Muscle layer of duodenum (tissue), 2 donors: Measurements from ENCODE around the gene PTPN11.

Source experiments
- H3K27ac ChIP-seq: one replicate; pipeline ENCODE4 v1.7.0; 2013; ENCODE audit warnings: mild to moderate bottlenecking, low read length
- H3K27me3 ChIP-seq: one replicate; pipeline ENCODE4 v1.7.0; 2013; ENCODE audit warnings: low read depth, mild to moderate bottlenecking, control low read depth, low read length
- H3K36me3 ChIP-seq, 2 donors: one replicate each; pipeline ENCODE4 v1.7.0; 2013; ENCODE audit warnings: low read length in 2 of 2, control low read depth in 1 of 2, mild to moderate bottlenecking in 1 of 2; ENCODE audit not compliant: insufficient read depth in 2 of 2, control insufficient read depth in 1 of 2
- H3K4me1 ChIP-seq, 2 donors: one replicate each; pipeline ENCODE4 v1.7.0; 2013; ENCODE audit warnings: low read length in 2 of 2, mild to moderate bottlenecking in 2 of 2, control low read depth in 1 of 2, moderate library complexity in 1 of 2; ENCODE audit not compliant: insufficient read depth in 2 of 2, control insufficient read depth in 1 of 2
- H3K4me3 ChIP-seq, 2 donors: one replicate each; pipeline ENCODE4 v1.7.0; 2013; ENCODE audit warnings: low read length in 2 of 2, low read depth in 1 of 2, mild to moderate bottlenecking in 1 of 2
- H3K9me3 ChIP-seq, 2 donors: one replicate each; pipeline ENCODE4 v1.7.0; 2013; ENCODE audit warnings: low read length in 2 of 2, control low read depth in 1 of 2, mild to moderate bottlenecking in 1 of 2; ENCODE audit not compliant: control insufficient read depth in 1 of 2
- donor health status: healthy.

The PTPN11 gene

DNA sequence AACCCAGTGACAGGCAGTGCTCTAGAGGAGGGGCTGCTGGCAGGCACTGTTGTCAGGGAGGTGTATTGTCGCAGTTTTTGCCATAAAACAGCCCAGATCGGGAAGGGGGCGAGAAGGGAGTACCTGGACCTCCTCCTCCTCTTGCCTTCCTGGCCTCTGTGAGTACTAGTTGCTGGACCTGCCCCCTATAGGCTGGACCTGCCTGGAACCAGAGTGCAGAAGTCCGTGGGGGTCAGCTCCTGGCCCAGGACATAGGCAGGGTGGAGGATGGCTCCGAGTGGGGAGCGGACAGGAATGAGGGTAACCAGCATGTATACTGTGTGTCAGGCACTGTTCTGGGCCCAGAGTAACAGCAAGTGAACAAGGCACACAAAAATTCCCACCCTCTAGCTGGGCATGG lies 116.3 kb downstream of the PTPN11 start:
- H3K4me1 ChIP-seq: no peaks in the 10 kb centered on the region

GRCh38 chr12:112535637-112536366 lies 117.1 kb downstream of the PTPN11 start:
- H3K36me3 ChIP-seq: no peaks in the 10 kb centered on the region
- peaks cover 5% of the 10 kb centered on the region for H3K27me3 ChIP-seq
- no peak overlapping the region for H3K27ac ChIP-seq
- no peak overlapping the region for H3K4me3 ChIP-seq
- H3K9me3 ChIP-seq: no peaks in the 10 kb centered on the region
- H3K4me1 ChIP-seq: no peaks in the 10 kb centered on the region

More for the DNA sequence above, 116.3 kb downstream of the PTPN11 start:
- H3K9me3 ChIP-seq: no peaks in the 10 kb centered on the region
- H3K27ac ChIP-seq: no peak overlapping the region
- no peaks in the 10 kb centered on the region for H3K36me3 ChIP-seq
- H3K27me3 ChIP-seq: peaks cover 1% of the 10 kb centered on the region
- H3K4me3 ChIP-seq: no peak overlapping the region

DNA sequence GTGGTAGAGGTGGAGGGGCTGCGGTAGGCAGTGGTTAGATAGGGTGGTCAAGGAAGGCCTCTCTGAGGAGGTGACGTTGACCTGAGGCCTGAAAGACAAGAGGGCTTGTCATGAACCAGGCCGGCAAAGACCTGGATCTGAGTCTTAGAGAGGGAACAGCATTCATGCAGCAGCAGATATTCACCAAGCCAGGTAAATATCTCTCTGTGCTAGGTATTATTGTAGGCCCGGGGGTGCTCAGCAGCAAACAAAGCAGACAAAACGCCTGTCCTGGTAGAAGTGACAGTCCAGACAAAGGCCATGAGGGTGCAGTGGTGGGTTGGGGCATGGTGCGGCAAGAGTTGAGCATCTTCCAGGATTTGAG lies 117.6 kb downstream of the PTPN11 start:
- no peaks in the 10 kb centered on the region for H3K9me3 ChIP-seq
- no peak overlapping the region for H3K4me3 ChIP-seq
- no peak overlapping the region for H3K27ac ChIP-seq
- H3K4me1 ChIP-seq: no peaks in the 10 kb centered on the region
- peaks cover 5% of the 10 kb centered on the region for H3K27me3 ChIP-seq
- H3K36me3 ChIP-seq: no peaks in the 10 kb centered on the region

- H3K9me3 ChIP-seq: no peaks in the 10 kb centered on the region
- no peak overlapping the region for H3K27ac ChIP-seq
- no peak overlapping the region for H3K4me3 ChIP-seq
- H3K4me1 ChIP-seq: no peaks in the 10 kb centered on the region
- H3K36me3 ChIP-seq: no peaks in the 10 kb centered on the region
- H3K27me3 ChIP-seq: peaks cover 5% of the 10 kb centered on the region
These were observed 119.1 kb downstream of the PTPN11 start for GRCh38 chr12:112537710-112538396.

GRCh38 chr12:112538740-112539139 lies 120.0 kb downstream of the PTPN11 start:
- no peaks in the 10 kb centered on the region for H3K4me1 ChIP-seq
- no peaks in the 10 kb centered on the region for H3K36me3 ChIP-seq
- no peak overlapping the region for H3K4me3 ChIP-seq
- H3K9me3 ChIP-seq: no peaks in the 10 kb centered on the region
- H3K27ac ChIP-seq: no peak overlapping the region
- peaks cover 5% of the 10 kb centered on the region for H3K27me3 ChIP-seq

DNA sequence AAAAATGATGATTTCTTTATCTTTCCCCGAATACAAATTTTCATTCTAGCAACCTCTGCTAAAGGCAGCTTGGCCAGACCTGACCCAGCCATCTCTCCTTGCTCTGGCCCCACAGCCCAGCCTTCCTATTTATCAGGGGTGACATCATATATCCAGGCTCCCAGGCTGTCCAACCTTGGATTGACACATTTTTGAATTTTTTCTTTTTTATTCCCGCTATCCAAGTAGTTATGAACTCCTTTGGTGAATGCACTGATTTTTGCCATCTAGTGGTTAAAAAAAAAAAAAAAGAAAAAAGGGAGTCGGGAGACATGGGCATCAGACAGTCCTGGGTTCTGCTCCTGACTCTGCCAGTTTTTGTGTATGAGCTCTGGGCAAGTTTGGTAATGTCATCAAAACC lies 120.5 kb downstream of the PTPN11 start:
- H3K27me3 ChIP-seq: peaks cover 5% of the 10 kb centered on the region
- no peaks in the 10 kb centered on the region for H3K36me3 ChIP-seq
- H3K4me1 ChIP-seq: no peaks in the 10 kb centered on the region
- no peaks in the 10 kb centered on the region for H3K9me3 ChIP-seq
- H3K4me3 ChIP-seq: no peak overlapping the region
- H3K27ac ChIP-seq: no peak overlapping the region

DNA sequence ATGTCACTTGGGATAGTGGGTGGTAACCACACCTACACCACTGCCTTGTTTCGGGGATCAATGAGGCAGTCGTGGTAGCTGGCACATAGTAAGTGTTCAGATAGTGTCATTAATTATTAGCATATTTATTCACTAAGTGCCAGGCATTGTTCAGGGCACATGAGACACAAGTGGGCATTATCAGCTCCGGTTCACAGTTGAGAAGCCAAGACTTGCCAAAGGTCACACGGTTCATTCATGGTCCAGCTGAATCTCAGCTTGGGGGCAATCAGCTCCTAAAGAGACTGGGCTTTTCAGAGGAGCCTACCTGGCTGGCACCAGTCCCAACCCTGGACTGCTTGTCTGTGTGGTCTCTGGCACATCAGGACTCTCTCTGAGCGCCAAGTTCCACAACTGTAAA lies 121.3 kb downstream of the PTPN11 start:
- Histone ChIP-seq H3K4me1 (no peaks in the 10 kb centered on the region), H3K4me3 (no peak overlapping the region), H3K27me3 (peaks cover 5% of the 10 kb centered on the region), H3K9me3 (no peaks in the 10 kb centered on the region), H3K36me3 (no peaks in the 10 kb centered on the region), H3K27ac (no peak overlapping the region)

DNA sequence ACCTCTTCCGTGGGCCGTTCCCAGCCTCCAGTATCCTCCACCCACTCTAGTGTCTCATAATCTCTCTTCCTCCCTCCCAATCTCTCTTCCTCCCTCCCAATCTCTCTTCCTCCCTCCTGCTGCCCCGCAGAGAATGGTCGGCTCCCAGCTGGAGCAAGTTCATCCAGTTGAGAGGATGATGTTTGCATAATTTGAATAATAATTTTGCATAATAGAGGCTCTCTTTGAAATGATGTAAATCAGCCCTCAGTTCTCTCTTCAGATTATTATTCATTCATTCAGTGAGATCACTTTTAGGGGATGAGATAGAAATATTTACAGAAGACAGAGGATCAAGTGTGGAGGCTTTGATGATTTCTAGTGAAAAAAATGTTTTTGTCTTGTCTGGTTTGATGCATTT lies 125.0 kb downstream of the PTPN11 start:
- Histone ChIP-seq H3K4me1 (no peaks in the 10 kb centered on the region), H3K36me3 (no peaks in the 10 kb centered on the region), H3K27ac (no peak overlapping the region), H3K9me3 (no peaks in the 10 kb centered on the region), H3K27me3 (peaks cover 9% of the 10 kb centered on the region), H3K4me3 (no peak overlapping the region)

GRCh38 chr12:112546339-112546738 lies 127.6 kb downstream of the PTPN11 start:
- H3K27me3 ChIP-seq: peaks cover 3% of the 10 kb centered on the region
- H3K4me1 ChIP-seq: no peaks in the 10 kb centered on the region
- H3K36me3 ChIP-seq: no peaks in the 10 kb centered on the region
- H3K27ac ChIP-seq: no peak overlapping the region
- H3K4me3 ChIP-seq: no peak overlapping the region
- no peaks in the 10 kb centered on the region for H3K9me3 ChIP-seq

DNA sequence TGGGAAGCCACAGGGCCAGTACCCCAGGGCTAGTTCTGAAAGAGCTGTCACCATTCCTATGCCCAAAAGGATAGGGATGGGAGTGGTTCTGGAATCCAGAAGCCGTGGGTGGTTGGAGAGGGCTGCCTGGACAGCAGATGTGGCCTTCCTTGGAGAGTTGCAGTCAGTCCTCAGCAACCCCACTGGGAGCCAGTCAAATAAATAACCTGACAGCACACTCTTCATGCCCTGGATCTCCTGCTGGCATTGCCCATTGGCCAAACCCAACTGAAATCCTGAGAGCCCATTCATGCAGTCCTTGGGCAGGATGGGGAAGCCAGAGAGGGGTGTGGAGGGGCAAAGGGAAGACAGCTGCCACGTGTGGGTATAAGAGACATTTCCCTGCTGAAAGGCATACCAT lies 128.2 kb downstream of the PTPN11 start:
- Histone ChIP-seq H3K27me3 (peaks cover 3% of the 10 kb centered on the region), H3K36me3 (no peaks in the 10 kb centered on the region), H3K4me3 (no peak overlapping the region), H3K4me1 (no peaks in the 10 kb centered on the region), H3K27ac (no peak overlapping the region), H3K9me3 (no peaks in the 10 kb centered on the region)

- Histone ChIP-seq H3K27ac (no peak overlapping the region), H3K4me3 (no peak overlapping the region), H3K9me3 (peaks cover 0 to 3% of the 10 kb centered on the region in 2 donors), H3K36me3 (no peaks in the 10 kb centered on the region), H3K27me3 (peaks cover 3% of the 10 kb centered on the region), H3K4me1 (no peaks in the 10 kb centered on the region)
These were observed 130.3 kb downstream of the PTPN11 start for GRCh38 chr12:112549031-112549430.

DNA sequence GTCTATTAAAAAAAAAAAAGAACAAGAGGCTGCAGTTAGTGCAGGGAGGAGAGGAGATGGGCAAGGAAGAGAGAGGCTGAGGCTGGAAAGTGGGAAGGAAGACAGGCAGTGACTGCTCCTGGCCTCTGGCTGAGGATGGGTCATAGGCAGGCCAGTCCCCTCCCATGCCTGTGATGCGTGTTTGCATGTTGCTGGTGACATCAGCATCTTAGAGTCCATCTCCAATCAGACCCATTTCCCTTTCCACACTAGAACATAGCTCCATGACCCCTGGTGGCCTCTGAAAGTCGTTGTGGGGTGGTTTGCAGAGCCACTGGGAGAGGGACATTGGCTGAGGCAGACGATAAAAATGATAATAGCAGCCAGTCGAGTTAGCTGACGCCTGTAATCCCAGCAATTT lies 132.9 kb downstream of the PTPN11 start:
- no peaks in the 10 kb centered on the region for H3K4me1 ChIP-seq
- H3K27ac ChIP-seq: no peak overlapping the region
- peaks cover 0 to 3% of the 10 kb centered on the region in 2 donors for H3K9me3 ChIP-seq
- no peak overlapping the region for H3K4me3 ChIP-seq
- no peaks in the 10 kb centered on the region for H3K36me3 ChIP-seq
- H3K27me3 ChIP-seq: no peaks in the 10 kb centered on the region
